ENCODE measurements around the gene ZMYND10. TPM values are rescaled to one million over a fixed set of nuclear protein-coding genes. Genes with fewer than 3 reads are reported as not detected.

The ZMYND10 gene
- polyA plus RNA-seq, 4 donors = 3.1 to 5.1 (median 4.4) TPM

- DNase-seq (ENCODE audit: low read depth in 4 of 4, low spot score in 2 of 4) = no peak
These were observed 18.4 kb downstream of the ZMYND10 start for GRCh38 chr3:50327129-50327528.

DNA sequence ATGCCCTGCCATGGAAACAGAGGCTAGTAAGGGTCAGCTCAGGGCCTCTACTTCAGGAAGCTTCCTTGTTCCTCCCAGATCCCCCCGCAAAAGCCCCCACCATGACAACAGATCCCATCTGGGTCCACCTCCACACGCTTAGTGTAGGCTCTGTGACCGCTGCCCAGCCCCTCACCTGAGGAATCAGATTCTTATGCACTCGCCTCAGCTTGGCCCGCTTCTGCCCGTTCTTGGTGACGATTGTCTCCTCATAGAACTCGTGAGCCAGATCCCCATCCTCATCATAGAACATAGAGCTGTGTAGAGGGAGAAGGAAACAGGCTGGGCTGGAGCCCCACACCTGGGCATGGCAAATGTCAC lies 19.4 kb downstream of the ZMYND10 start:
- no peak for DNase-seq (ENCODE audit: low read depth in 4 of 4, low spot score in 2 of 4)

GRCh38 chr3:50325497-50326181 lies 19.9 kb downstream of the ZMYND10 start:
- no peak for DNase-seq (ENCODE audit: low read depth in 4 of 4, low spot score in 2 of 4)

GRCh38 chr3:50325113-50325480 lies 20.4 kb downstream of the ZMYND10 start:
- DNase-seq (ENCODE audit: low read depth in 4 of 4, low spot score in 2 of 4) = no peak

DNA sequence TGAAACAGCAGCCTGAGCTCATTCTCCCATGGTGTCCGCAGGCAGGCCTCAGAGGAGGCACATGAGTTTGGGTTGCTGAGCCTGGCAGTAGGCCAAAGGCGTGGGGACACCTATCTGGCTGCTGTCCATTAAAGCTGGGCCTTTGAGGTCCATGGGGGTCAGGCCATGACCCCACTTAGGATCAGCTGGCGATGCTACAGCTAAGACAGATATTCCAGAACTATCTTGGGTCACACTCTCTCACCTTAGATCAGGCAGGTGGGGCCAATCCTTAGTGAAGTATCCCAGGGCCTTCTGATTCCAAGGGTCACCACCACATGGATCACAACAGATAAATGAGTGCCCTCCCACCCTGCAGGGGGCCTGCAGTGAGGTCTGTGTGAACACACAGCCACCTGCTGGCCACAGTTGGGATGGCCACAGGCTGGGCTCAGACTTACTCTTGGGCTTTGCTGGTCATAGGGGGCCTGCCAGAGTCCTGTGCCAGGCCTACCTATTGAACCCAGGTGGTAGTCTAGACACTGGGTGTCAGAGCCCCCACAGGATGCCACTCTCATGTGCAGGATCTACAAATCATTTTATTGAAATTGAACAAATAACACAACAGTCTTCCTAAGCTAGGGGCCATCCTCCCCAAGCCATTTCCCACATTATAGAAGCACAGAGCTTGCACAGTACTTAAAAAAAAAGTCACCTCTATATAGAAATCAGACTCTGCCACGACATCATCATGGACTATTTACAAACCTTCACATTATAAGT lies 21.0 kb downstream of the ZMYND10 start:
- DNase-seq (ENCODE audit: low read depth in 4 of 4, low spot score in 2 of 4) = no peak

DNA sequence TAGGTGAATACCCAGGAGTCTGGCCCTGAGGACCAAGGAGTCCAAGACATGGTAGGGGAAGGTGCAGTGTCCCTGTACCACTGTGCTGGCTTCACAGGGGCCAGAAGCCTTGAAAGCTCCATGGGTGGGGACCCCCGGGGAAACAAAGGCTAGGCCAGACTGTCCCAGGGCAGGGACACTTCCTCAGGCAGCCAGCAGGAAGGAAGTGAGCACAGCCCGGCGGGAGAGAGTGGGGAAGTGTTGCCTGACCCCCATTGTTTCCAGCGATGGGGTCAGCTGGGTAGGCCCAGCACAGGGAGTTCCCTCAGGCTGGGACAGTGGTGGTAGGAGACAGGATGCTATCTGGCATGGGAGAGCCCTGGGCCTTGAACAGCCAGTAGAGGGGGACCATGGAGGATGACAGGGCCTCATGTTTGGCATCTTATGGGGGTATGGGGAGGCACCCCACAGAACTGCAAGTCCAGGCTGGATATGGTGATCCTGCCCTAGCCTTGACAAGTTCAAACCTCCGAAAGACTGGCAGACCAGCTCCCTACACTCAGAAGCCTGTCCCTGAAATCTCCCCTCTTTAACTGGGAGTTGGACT lies 21.8 kb downstream of the ZMYND10 start:
- no peak for DNase-seq (ENCODE audit: low read depth in 4 of 4, low spot score in 2 of 4)

GRCh38 chr3:50323092-50323600 lies 22.4 kb downstream of the ZMYND10 start:
- no peak for DNase-seq (ENCODE audit: low read depth in 4 of 4, low spot score in 2 of 4)

DNA sequence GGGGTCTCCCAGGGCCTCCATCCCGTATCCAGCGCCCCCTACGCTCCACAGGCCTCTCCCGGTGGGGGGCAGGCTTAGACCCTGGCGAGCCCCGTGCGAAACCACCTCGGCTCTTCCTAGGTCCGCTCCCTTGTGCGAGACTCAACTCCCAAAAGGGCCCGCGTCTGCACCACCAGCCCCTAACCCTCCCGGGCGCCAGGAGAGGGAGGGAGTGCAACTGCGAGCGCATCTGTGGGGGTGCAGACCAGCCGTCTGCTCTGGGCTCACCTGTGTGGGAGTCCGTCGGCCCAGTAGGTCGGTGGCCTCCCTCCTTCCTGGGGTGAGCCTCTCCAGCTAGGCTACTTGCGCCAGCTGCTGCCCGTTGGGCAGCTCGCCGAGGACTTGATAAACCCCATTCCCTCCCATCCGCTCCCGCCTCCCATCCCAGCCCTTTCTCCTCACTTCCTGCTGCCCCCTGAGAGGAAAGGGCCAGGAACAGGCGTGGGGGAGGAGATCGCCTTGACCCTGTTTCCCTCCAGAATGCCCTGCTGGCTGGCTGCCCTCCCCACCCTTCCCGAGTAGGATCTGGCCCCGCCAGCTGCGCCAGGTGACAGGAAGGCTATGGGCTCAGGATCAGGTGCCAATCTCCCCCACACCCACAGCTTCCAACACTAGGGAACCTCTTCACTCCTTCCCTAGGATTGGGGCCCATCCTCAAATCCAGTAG lies 23.0 kb downstream of the ZMYND10 start, which contains the start of gene HYAL2:
HYAL2 (minus strand) TSS at position 360 of the 706 bp plus-strand sequence. CDS start 2,256 bp downstream, outside the sequence.
- DNase-seq (ENCODE audit: low read depth in 4 of 4, low spot score in 2 of 4) = no peak

DNA sequence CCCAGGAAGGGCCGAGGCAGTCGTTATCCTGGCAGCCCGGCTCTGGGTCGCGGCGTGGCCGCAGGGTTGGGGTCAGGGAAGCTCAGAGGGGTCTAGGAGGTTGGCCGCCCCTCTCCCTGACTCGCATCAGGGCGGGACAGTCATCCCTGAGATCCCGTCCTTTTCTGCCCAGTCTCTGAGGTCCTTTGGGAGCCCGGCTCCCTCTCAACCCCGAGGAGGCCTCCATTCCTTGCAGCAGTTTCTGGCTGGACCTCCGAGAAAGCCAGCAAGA lies 23.5 kb downstream of the ZMYND10 start:
- no peak for DNase-seq (ENCODE audit: low read depth in 4 of 4, low spot score in 2 of 4)

DNA sequence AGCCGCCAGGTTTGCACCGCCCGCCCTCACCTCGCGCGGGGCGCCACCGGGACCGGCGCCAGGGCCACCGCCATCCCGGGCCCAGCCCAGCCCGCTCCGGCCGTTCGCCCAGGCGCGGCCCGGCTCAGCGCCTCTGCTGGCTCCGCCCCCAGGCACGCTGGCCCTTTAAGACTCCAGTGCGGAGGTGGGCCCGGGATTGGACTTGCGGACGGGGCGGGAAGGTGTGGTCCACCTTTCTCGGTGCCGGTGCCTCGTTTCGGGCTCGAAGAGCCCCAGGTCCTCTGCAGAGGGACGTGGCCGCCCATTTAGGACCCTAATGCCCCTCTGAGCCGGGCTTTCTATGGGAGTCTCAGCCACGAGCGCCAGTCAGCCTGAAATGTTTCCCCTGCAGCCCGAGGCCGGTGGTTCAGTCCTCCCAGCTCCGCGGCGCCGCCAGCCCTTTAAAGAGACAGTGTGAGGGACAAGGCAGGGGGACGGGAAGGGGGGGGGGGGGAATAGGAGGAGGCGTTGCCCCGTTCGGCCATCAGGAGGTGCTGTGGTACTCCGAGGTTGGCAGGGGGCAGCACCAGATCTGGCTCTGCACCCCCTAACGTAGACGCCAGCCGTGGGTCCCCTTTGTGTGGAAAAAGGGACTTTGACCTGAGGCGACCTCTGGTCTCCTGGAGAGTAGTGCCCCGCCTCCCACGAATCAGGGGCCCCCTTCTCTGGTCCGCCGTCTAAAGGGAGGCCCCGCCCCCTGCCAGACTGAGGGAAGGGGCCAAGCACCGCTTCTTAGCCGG lies 24.0 kb downstream of the ZMYND10 start:
- DNase-seq (ENCODE audit: low read depth in 4 of 4, low spot score in 2 of 4) = peak; percentile 81 to 90 (median 86)

DNA sequence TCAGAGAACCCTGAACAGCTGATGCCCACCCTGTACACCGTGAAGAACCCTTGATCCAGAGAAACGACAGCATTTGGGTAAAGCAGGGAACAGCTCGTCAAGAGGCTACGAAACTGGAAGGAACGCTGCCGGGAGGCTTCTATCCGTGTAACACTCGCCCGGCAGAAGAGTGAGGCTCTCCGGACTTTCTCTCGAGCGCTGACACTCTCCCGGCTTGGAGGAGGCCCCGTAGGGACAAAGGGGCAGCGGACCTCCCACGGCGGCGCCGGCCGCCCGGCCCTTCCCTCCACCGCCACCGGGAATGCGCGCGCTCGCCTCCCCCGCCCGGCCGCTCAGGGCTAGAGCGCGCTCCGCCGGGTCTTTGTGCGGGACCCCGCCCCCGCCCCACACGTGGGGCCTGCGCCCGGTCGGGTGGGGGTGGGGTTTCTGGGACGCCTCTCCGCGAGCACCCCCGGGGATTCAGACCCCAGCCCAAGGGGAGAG lies 24.6 kb downstream of the ZMYND10 start:
- DNase-seq (ENCODE audit: low read depth in 4 of 4, low spot score in 2 of 4) = no peak

DNA sequence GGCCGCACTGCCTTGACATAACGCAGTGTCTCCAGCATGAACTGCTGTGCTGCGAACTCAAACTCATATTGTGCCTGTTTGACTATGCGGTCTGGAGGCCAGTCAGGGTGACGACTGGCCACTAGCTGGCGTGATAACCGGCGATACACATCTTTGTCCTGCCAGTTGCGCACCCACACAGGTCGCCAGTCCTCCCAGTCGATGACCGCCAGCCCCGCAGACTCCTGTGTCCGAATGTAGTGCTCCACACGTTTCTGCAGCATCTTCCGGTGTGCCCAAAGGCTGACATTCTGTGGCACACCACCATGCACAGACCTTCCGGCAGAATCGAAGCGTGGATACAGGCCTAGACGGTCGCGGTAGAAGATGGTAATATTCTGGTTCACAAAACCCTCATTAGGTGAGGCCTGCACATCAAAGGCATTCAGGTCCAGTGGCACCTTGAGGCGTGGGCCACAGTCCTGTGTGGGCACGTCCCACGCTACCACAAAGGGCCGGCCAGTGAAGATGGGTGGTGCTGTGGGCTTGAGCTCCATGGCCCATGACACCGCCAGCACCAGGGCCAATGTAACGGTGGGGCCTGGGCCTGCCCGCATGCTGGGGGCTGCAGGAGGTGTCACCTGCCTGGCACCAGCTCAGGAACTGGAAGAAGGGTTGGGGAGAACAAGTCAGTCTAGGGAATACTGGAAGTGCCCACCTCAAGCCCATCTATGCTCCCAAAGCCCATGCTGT lies 25.5 kb downstream of the ZMYND10 start:
- no peak for DNase-seq (ENCODE audit: low read depth in 4 of 4, low spot score in 2 of 4)

DNA sequence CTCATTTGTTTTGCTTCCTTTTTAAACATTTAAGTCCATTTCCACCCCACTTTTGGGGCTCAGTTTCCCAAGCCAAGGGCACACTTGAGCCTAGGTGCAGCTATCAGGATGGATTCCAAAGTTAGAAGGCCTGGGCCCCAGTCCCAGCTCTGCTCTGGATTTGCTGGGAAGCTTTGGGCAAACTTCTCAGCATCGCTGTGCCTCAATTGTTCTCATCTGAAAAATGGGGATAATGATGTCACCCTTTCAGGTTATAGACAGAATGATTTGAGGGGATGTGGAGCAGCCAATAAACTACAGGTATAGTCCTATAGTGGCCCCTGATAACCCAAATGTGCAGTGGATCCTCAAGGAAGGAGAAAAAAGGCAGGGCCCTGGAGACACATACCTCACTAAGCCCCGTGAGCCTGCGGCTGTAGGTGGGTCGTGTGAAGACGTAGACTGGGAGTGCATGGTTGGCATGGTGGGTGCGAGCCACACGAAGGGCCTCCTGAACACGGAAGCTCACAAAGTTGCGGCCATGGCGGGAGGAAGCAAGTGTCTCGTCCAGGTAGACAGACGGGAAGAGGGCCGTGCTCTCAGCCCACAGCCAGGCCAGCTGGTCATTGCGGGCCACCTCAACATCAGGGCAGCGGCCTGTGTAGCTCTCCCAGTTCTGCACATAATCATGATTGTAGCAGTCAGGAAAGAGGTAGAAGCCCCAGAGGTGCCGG lies 26.2 kb downstream of the ZMYND10 start:
- DNase-seq (ENCODE audit: low read depth in 4 of 4, low spot score in 2 of 4) = no peak

DNA sequence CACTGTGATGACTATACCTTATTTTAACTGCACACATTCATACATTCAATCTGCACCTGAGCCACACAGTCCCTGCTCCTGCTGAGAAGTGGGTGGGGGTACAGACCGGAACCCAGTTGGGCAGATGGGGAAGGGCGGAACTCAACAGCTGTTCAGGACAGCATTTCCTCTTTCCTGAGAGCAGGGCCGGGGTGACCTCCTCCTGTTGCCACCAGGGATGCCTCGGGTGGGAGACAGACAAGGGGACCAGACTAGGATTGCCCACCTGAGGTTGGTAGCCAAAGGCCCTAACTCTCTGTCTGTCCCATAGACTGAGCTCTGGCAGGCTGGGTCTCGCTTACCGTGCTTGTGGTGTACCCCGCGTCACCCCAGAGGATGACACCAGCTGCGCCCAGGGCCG lies 26.9 kb downstream of the ZMYND10 start:
- no peak for DNase-seq (ENCODE audit: low read depth in 4 of 4, low spot score in 2 of 4)

DNA sequence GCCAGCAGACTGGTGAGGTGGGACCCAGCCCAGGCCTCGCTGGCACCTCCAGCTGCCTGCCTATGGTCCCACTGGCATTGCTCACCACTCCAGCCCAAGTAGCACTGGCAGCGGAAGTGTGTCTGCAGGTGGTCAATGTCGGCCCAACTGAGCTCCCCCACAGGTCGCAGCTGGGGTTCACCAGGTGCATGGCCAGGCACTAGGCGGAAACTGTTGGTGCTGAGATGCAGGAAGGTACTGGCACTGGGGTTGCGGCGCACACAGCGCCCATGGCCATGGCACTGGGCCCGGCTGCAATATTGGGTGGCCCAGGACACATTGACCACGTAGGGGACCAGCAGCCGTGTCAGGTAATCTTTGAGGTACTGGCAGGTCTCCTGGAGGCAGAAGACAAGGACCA lies 27.4 kb downstream of the ZMYND10 start:
- DNase-seq (ENCODE audit: low read depth in 4 of 4, low spot score in 2 of 4) = no peak

- no peak for DNase-seq (ENCODE audit: low read depth in 4 of 4, low spot score in 2 of 4)
These were observed 28.2 kb downstream of the ZMYND10 start for GRCh38 chr3:50317300-50317699.

- no peak for DNase-seq (ENCODE audit: low read depth in 4 of 4, low spot score in 2 of 4)
These were observed 28.8 kb downstream of the ZMYND10 start for GRCh38 chr3:50316657-50317242.

DNA sequence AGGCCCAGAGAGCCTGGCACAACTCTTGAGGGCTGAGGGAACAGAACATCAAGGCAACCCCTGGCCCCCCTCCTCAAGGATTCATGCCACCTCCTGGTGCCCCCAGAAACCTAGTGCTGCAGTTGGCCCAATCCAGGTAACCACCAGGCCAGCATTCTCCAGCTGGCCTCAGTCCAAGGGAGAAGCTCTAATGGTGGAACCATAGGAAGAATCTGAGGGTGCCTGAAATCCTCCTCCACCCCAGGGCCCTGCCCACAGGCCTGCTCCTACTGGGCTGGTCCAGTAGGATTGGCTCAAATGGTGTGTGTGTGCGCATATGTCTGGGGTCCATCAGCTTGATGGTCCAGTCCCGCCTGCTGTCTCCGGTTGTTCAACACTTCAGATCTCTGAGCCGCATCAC lies 30.7 kb downstream of the ZMYND10 start:
- no peak for DNase-seq (ENCODE audit: low read depth in 4 of 4, low spot score in 2 of 4)

GRCh38 chr3:50314342-50314741 lies 31.2 kb downstream of the ZMYND10 start:
- DNase-seq (ENCODE audit: low read depth in 4 of 4, low spot score in 2 of 4) = no peak

Data from left renal cortex interstitium (tissue), 4 donors.